ENCODE data around the gene LRRN4.

Gene LRRN4

GRCh38 chr20:6053776-6054688, at the start of gene LRRN4:
LRRN4 (minus strand) TSS chr20:6054060; CDS start chr20:6052799, 1,261 bp downstream.
- ATAC-seq (ENCODE audit: low read depth) (no peak), DNase-seq (ENCODE audit: low spot score in 2 of 2) (no peak)
- Mint-ChIP-seq H3K27ac (no peak within 1 kb of the TSS), H3K9me3 (no peaks in the 10 kb centered on the region), H3K4me1 (peaks cover 2% of the 10 kb centered on the region), H3K27me3 (peaks cover 22% of the 10 kb centered on the region), H3K4me3 (no peak within 1 kb of the TSS), H3K36me3 (no peaks in the 10 kb centered on the region)

- H3K9me3 Mint-ChIP-seq = no peaks in the 10 kb centered on the region
- ATAC-seq (ENCODE audit: low read depth) = no peak
- no peak for DNase-seq (ENCODE audit: low spot score in 2 of 2)
- H3K27me3 Mint-ChIP-seq = peaks cover 11% of the 10 kb centered on the region
- H3K4me3 Mint-ChIP-seq = no peak overlapping the region
- no peak overlapping the region for H3K27ac Mint-ChIP-seq
- no peaks in the 10 kb centered on the region for H3K4me1 Mint-ChIP-seq
- H3K36me3 Mint-ChIP-seq = no peaks in the 10 kb centered on the region
Measured at GRCh38 chr20:6103301-6103700, 49.4 kb upstream of the LRRN4 start.

GRCh38 chr20:6101346-6101745, 47.5 kb upstream of the LRRN4 start:
- ATAC-seq (ENCODE audit: low read depth) = no peak
- H3K9me3 Mint-ChIP-seq = no peaks in the 10 kb centered on the region
- H3K36me3 Mint-ChIP-seq = no peaks in the 10 kb centered on the region
- no peaks in the 10 kb centered on the region for H3K4me1 Mint-ChIP-seq
- H3K27me3 Mint-ChIP-seq = peaks cover 12% of the 10 kb centered on the region
- no peak for DNase-seq (ENCODE audit: low spot score in 2 of 2)
- no peak overlapping the region for H3K4me3 Mint-ChIP-seq
- H3K27ac Mint-ChIP-seq = no peak overlapping the region

GRCh38 chr20:6100246-6100645, 46.4 kb upstream of the LRRN4 start:
- no peak overlapping the region for H3K27ac Mint-ChIP-seq
- H3K4me1 Mint-ChIP-seq = no peaks in the 10 kb centered on the region
- H3K9me3 Mint-ChIP-seq = no peaks in the 10 kb centered on the region
- ATAC-seq (ENCODE audit: low read depth) (no peak), DNase-seq (ENCODE audit: low spot score in 2 of 2) (no peak)
- no peak overlapping the region for H3K4me3 Mint-ChIP-seq
- H3K27me3 Mint-ChIP-seq = peaks cover 9% of the 10 kb centered on the region
- no peaks in the 10 kb centered on the region for H3K36me3 Mint-ChIP-seq

GRCh38 chr20:6099819-6100218, 46.0 kb upstream of the LRRN4 start:
- ATAC-seq (ENCODE audit: low read depth) (no peak), DNase-seq (ENCODE audit: low spot score in 2 of 2) (no peak)
- Mint-ChIP-seq H3K27me3 (peaks cover 9% of the 10 kb centered on the region), H3K4me1 (no peaks in the 10 kb centered on the region), H3K9me3 (no peaks in the 10 kb centered on the region), H3K27ac (no peak overlapping the region), H3K4me3 (no peak overlapping the region), H3K36me3 (no peaks in the 10 kb centered on the region)

GRCh38 chr20:6095409-6095808, 41.5 kb upstream of the LRRN4 start:
- ATAC-seq (ENCODE audit: low read depth) (no peak), DNase-seq (ENCODE audit: low spot score in 2 of 2) (no peak)
- no peaks in the 10 kb centered on the region for H3K9me3 Mint-ChIP-seq
- H3K27me3 Mint-ChIP-seq = peaks cover 10% of the 10 kb centered on the region
- no peaks in the 10 kb centered on the region for H3K36me3 Mint-ChIP-seq
- H3K27ac Mint-ChIP-seq = no peak overlapping the region
- H3K4me3 Mint-ChIP-seq = no peak overlapping the region
- H3K4me1 Mint-ChIP-seq = no peaks in the 10 kb centered on the region

GRCh38 chr20:6094565-6094964, 40.7 kb upstream of the LRRN4 start:
- no peak overlapping the region for H3K27ac Mint-ChIP-seq
- H3K9me3 Mint-ChIP-seq = no peaks in the 10 kb centered on the region

GRCh38 chr20:6094063-6094462, 40.2 kb upstream of the LRRN4 start:
- Mint-ChIP-seq H3K27me3 (peaks cover 9% of the 10 kb centered on the region), H3K27ac (no peak overlapping the region), H3K4me1 (no peaks in the 10 kb centered on the region), H3K9me3 (no peaks in the 10 kb centered on the region), H3K36me3 (no peaks in the 10 kb centered on the region), H3K4me3 (no peak overlapping the region)
- DNase-seq (ENCODE audit: low spot score in 2 of 2) = no peak
- ATAC-seq (ENCODE audit: low read depth) = no peak

More at GRCh38 chr20:6094565-6094964, 40.7 kb upstream of the LRRN4 start:
- H3K36me3 Mint-ChIP-seq = no peaks in the 10 kb centered on the region
- peaks cover 8% of the 10 kb centered on the region for H3K27me3 Mint-ChIP-seq
- no peaks in the 10 kb centered on the region for H3K4me1 Mint-ChIP-seq
- ATAC-seq (ENCODE audit: low read depth) (no peak), DNase-seq (ENCODE audit: low spot score in 2 of 2) (no peak)
- no peak overlapping the region for H3K4me3 Mint-ChIP-seq

- H3K4me3 Mint-ChIP-seq = no peak overlapping the region
- H3K9me3 Mint-ChIP-seq = no peaks in the 10 kb centered on the region
- peaks cover 7% of the 10 kb centered on the region for H3K27me3 Mint-ChIP-seq
- H3K27ac Mint-ChIP-seq = no peak overlapping the region
- no peak for DNase-seq (ENCODE audit: low spot score in 2 of 2)
- no peaks in the 10 kb centered on the region for H3K4me1 Mint-ChIP-seq
- no peaks in the 10 kb centered on the region for H3K36me3 Mint-ChIP-seq
- no peak for ATAC-seq (ENCODE audit: low read depth)
Measured at GRCh38 chr20:6091661-6092060, 37.8 kb upstream of the LRRN4 start.

GRCh38 chr20:6086868-6087267, 33.0 kb upstream of the LRRN4 start:
- DNase-seq (ENCODE audit: low spot score in 2 of 2) (no peak), ATAC-seq (ENCODE audit: low read depth) (no peak)
- peaks cover 5% of the 10 kb centered on the region for H3K27me3 Mint-ChIP-seq
- H3K9me3 Mint-ChIP-seq = no peaks in the 10 kb centered on the region
- H3K36me3 Mint-ChIP-seq = no peaks in the 10 kb centered on the region
- no peak overlapping the region for H3K27ac Mint-ChIP-seq
- H3K4me1 Mint-ChIP-seq = no peaks in the 10 kb centered on the region
- no peak overlapping the region for H3K4me3 Mint-ChIP-seq

- no peaks in the 10 kb centered on the region for H3K4me1 Mint-ChIP-seq
- H3K27me3 Mint-ChIP-seq = peaks cover 5% of the 10 kb centered on the region
- ATAC-seq (ENCODE audit: low read depth) = no peak
- H3K9me3 Mint-ChIP-seq = no peaks in the 10 kb centered on the region
- no peaks in the 10 kb centered on the region for H3K36me3 Mint-ChIP-seq
- H3K4me3 Mint-ChIP-seq = no peak overlapping the region
- no peak overlapping the region for H3K27ac Mint-ChIP-seq
- no peak for DNase-seq (ENCODE audit: low spot score in 2 of 2)
Measured at GRCh38 chr20:6083926-6084325, 30.1 kb upstream of the LRRN4 start.

- H3K27ac Mint-ChIP-seq = no peak overlapping the region
- no peaks in the 10 kb centered on the region for H3K36me3 Mint-ChIP-seq
- no peak for DNase-seq (ENCODE audit: low spot score in 2 of 2)
- H3K9me3 Mint-ChIP-seq = no peaks in the 10 kb centered on the region
- H3K27me3 Mint-ChIP-seq = peaks cover 6% of the 10 kb centered on the region
- H3K4me1 Mint-ChIP-seq = no peaks in the 10 kb centered on the region
- no peak for ATAC-seq (ENCODE audit: low read depth)
- H3K4me3 Mint-ChIP-seq = no peak overlapping the region
Measured at GRCh38 chr20:6081236-6081635, 27.4 kb upstream of the LRRN4 start.

GRCh38 chr20:6079016-6079415, 25.2 kb upstream of the LRRN4 start:
- ATAC-seq (ENCODE audit: low read depth) (no peak), DNase-seq (ENCODE audit: low spot score in 2 of 2) (no peak)
- Mint-ChIP-seq H3K27ac (no peak overlapping the region), H3K36me3 (no peaks in the 10 kb centered on the region), H3K27me3 (peaks cover 9% of the 10 kb centered on the region), H3K9me3 (no peaks in the 10 kb centered on the region), H3K4me1 (no peaks in the 10 kb centered on the region), H3K4me3 (no peak overlapping the region)

- DNase-seq (ENCODE audit: low spot score in 2 of 2) (no peak), ATAC-seq (ENCODE audit: low read depth) (no peak)
- Mint-ChIP-seq H3K36me3 (no peaks in the 10 kb centered on the region), H3K4me3 (no peak overlapping the region), H3K4me1 (no peaks in the 10 kb centered on the region), H3K9me3 (no peaks in the 10 kb centered on the region), H3K27ac (no peak overlapping the region), H3K27me3 (peaks cover 10% of the 10 kb centered on the region)
Measured at GRCh38 chr20:6075428-6076219, 21.8 kb upstream of the LRRN4 start.

Measured in memory B cell (primary cell).